NCI-H748 treated with DMSO at 0.1 percent for 48 hours (cell line): Measurements from ENCODE around the gene NATD1.

Source experiments
- DNase-seq: peaks from one replicate; lab custom pipeline; 2025; lab: John Stamatoyannopoulos, UW

NATD1 gene

DNA sequence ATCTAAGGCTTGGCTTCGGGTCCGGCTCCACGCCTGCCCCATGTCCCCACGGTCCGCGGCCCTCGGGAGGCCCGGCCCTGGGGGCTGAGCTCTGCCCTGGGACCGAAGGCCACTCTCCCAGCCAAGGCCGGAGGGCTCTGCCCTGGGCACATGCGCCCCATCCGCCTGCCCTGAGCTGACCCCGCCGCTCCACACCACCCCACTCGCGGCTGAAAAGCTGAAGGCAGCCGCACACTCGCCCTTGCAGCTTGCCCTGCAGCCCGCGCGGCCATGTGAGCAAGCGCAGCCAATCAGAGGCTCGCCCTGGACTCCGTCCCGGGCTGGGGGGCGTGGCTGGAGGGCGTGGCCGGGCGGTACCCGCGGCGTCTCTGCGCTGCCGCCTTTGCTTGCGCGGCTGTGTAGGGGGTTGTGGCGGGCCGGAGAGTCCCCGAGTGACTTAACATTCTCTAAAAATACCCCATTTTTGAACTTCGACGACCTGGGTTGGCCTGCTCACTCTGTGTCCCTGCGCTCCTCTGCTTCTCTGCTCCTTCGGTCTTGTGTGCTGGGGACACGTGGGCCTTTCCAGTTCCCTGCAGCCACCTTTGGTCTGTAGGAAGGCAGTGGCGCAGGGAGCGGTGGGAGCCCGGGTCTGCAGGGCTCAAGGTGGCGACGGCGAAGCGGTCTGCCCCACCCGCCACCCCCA, 22.5 kb upstream of the NATD1 start:
- peak; percentile 68 for DNase-seq

DNA sequence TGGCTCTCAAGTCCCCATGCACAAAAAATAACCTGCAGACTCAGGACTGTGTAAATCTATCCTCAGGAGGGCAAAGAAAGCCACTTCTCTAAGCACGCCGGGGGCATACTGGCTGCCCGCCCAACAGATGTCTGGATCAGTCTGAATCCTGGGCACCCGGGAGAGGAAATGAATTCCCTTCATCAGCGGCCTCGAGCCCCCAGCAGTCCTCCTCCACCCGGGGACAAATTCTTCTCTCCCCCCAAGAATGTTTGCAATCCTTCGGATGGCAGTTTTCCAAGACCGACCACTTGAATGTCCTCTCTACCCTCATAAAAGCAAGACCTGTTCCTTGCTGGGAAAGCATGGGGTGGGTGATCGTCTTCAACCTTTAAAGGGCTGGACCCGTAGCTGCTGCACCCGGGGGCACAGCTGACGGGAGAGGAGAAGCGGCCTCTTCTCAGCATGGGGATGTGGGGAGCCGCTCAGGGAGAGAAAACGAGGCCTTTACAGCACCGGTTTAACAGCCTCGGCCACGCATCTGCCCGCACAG, 21.9 kb upstream of the NATD1 start:
- no peak for DNase-seq

DNA sequence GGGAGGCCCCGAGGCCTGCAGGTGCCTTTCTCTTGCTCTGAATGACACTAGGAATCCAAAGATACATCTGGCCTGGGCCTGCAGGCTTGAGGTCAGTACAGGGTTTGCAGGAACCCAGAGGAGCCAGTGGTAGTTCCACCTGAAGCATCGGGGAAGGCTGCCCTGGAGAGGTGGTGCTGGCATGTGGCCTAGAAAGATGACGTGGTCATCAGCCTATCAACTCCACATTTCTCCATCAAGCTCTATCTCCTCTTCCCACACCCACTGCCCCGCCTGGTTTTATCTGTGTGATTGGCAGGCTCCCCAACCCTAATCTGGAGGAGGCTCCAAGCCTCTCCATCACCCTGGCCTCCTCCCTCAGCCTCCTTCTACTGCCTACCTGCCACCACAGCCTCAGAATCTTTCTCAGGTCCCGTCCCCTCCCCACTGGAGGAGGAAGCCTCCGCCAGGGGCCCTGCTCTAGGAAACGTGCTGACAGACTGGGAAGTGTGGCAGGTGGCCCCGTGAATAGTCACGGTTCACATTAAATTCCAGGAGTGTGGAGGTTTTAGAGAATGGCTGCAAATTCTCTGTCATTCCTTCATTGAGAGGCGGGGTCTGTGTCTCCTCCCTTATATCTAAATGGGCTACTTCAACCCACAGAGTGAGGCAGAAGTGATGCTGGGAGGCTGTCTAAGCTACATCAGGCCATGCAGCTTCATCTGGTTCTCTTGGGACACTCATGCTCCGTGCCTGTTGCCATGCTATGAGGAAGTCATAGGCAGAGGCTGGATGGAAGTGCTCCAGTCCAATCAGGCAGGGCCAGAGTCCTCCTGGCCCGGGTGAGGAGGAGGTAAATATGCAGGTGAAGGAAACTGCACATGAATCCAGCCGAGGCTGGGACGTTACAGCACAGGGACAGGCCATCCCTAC, 19.9 kb upstream of the NATD1 start:
- no peak for DNase-seq

DNA sequence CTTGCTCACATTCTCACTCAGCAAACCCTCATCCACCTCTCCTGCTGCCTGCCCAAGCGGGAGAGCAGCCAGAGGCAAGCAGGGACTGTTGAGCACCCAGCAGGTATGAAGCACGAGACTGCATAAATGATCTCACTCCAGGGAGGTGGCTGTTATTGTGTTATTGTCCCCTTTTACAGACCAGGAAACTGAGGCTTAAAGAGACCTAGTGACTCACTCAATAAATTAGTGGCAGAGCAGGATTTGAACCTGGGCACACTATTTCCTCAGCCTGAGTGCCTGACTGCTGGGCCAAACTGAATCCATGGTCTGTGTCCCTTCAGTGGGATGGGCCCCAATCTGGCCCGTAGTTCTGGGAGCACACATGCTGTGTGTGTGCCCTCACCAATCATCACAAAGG, 19.0 kb upstream of the NATD1 start:
- DNase-seq = no peak

DNA sequence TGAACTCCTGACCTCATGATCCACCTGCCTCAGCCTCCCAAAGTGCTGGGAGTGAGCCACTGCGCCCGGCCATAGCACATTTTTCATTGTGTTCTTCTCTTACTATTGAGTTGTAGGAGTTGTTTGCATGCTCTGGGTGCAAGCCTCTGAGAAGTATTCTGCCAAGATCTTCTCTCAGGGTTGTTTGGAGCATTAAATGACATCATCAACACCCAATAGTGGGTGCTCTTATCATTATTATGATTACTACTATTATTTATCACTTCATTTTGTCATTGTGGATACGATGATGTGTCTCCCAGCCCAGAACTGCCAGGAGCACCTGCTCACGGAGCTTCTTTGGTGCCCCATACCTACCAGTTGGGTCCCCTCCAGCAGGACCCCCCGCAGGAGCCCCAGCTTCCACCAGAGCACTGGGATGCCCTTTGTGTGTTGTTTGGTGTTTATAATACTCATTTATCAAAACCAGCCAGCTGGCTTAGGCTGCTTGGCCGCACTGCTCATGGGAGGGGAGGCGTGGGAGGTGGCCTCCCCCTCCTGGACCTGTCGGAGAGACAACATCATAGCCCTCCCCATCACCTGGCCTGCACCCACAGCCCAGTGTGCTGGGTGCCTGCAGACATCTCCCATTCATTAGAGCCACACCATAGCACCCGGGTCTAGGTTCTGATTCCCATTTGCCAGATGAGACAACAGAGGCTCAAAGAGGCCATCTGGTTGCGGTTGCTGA, 18.4 kb upstream of the NATD1 start:
- DNase-seq = no peak

DNA sequence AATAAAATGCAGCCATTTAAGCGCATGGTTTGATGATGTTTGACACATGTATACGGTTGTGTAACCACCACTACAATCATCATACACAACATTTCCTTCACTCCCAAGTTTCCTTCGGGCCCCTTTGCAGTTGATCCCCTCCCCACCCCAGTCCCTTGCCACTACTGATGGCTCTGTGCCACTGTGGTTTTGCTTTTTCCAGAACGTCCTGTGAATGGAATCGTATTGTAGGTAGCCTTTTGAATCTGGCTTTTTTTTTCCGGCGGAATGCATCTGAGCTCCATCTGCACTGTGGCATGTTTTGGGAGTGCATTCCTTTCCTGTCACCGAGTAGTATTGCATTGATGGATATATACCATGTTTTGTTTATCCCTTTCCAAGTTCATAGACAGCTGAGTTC, 16.2 kb upstream of the NATD1 start:
- DNase-seq = no peak

DNA sequence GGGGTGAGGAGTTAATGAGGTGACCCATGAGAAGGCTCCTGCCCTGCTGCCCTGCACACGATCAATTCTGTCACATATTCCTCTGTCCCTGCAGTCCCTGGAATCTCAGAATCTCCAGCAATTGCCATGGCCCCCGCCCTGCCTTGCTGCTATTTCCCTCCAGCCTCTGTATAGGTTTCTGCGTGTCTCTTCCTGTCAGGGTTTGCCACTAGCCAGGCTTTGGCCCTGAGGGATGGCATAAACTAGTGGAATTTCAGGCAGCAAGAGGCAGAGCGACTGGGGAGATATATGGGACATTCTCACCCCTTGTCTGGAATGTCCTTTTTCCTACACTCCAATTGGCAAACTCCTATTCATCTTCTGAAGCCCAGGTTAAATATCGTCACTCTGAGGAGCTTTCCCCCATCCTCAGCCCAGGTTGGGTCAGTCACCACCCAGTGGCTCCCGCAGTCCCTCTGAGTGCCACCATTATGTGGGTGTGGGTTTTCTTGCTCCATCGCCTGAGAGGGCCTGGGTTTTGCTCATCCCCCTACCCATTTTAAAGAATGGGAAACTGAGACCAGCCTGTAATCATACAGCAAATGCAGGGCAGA, 15.5 kb upstream of the NATD1 start:
- no peak for DNase-seq

DNA sequence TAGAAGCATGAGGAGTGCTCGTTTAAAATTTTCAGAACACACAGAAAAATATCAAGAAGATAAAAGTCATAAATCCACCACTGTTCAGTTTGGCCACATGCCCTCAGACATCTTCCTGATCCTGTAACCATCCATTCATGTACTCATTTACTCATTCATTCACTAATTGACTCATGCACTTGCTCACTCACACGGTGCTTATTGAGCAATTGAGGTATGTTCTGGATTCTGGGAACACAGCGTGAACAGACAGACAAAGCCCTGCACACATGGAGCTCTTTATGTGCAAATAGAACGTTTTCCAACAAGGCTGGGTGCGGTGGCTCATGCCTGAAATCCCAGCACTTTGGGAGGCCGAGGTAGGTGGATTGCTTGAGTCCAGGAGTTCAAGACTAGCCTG, 10.2 kb upstream of the NATD1 start:
- no peak for DNase-seq

DNA sequence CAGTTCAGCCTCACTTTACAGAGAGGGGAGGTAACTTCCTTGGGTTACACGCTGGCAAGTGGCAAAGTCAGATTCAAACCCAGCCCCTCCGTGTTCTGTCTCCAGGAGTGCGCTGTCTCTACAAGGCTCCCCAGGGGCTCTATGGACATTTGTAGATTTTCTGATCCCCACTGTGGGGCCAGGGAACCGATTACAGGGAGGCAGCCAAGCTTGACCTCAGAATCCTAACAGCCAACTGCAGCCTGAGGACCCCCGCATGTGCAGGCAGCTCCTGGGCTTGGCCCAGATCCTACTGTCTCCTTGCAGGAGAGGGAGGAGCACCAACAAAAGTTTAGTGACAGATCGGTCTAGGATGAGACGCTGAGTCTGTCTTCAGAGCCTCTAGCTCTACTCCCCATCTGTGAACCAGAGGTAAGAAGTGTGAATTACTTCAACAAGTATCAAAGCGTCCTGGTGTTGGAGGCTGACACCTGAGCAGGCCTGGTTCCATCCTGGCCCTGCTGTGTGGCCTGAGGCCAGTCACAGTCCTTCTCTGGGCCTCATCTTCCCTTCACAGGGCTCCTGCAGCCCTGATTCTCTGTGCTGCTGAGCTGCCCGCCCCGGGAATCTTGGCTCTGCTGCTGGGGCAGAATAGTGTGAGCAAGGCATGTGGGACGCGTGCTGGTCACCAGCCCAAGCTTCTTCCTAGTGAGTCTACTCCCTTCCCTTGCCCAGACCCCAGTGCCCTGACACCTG, 9.2 kb upstream of the NATD1 start:
- no peak for DNase-seq

DNA sequence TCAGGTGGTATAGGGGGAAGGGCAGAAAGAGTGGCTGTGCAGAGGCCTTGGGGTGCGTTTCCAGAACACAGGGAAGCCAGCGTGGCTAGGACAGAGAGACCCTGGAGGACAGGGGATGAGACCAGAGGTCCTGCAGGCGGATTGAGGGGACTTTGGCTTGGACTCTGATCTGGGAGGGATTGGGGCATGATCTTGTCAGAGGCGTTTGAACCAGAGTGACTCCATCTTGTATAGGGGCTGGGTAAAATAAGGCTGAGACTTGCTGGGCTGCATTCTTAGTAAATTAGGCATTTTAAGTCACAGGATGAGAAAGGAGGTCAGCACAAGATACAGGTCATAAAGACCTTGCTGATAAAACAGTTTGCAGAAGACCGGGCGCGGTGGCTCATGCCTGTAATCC, 5.4 kb upstream of the NATD1 start:
- DNase-seq = no peak

DNA sequence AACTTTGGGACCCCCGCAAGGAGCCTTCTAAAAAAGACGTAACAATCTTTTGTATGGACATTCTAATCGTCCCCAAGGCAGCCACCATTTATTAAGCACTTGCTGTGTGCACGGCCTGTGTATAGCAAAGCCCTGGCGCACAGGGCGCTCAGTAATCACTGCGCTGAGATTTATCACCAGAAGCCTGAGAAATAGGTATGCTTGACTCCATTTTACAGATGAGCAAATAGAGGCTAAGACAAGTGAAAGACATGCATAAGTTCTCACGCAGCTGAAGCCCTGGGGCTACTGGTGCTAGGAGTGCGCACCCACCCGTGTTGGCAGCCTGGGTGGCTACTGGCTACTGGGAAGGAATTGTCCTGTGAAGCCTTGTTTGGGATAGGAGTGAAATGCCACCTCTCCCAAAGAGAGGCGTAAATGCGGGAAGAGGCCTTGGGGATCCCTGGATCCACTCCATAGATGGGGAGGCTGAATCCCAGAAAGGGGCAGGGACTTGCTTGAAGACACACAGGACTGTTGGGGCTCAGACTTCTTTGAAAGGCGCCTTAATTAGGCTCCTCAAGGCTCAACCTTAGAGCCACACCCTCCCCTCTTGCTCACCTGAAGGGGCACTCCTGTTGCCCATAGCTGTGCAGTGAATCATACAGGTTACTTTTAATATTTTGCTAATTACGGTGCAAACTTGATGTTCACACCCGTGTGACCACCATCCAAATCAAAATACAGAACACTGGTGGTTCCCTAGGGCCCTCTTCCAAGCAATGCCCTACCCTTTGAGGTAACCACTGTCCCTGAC, 634 bp upstream of the NATD1 start:
- DNase-seq = no peak

DNA sequence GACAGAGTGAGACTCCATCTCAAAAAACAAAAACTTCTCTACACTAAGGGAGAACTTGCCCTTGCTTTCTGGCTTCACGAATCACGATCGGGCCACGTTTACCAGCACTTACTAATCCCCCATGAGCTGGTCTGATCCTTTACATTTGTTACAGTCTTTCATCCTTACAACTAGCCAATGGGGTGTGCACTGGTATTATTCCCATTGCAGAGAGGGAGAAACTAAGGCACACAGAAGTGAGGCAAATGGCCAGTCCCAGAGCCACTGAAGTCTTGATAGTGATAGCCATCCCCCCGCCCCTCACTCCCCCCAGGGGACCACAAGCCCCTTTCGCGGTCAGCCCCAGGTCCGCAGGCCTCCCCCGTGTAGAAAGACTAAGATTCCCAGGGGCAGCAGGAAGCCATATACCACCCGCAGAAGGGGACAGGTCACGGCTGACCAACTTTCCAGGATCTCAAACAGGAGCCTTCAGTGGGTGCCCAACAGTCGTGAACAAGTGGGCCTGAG, 868 bp downstream of the NATD1 start:
- no peak for DNase-seq

DNA sequence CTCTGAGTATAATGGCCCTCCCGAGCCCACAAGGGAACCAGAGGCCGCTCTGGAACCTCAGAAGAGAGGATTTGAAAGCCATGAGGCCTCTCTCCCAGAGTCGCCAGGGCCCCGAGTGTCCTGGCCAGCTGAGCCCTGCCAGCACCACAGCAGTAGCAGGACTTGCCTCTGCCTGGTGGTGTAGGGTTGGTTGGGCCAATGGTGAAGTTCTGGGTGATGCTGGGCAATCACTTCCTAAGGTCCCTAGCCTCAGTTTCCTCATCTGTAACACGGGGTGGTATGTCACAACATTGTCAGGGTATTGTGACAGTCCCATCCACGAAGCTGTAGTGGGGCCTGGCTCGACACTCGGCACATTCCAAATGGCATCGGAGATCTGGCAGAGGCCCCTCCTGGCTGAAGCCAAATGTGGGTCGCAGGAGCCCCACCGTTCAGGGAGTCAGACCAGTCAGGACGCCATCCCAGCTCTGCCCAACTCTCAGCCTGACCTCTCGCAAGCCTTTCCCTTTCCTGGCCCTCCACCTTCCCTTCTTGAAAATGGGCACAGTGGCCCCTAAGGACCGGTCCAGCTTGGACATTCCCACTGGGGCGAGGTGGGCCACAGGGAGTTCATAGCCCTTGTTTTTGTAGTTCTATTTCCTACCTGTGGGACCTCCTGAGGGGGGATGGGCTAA, 1.7 kb downstream of the NATD1 start:
- no peak for DNase-seq

DNA sequence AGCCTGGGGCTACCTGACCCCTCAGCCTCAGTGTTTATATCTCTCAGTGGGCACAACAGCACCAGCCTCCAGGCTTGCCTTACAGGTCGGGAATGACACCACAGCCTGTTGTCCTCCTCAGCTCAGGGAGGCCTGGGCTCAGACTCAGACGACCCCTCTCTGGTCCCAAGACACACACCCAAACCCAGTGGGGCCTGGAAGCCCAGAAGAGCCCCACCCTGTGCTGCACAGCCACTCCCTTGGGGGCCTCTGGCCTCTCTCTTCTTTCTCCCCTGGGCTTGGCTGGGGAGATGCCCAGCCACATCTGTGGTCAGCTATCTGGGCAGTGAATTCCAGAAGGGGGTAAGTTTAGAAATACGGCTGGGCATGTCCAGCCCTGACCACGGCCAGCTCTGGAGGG, 2.4 kb downstream of the NATD1 start:
- DNase-seq = no peak

DNA sequence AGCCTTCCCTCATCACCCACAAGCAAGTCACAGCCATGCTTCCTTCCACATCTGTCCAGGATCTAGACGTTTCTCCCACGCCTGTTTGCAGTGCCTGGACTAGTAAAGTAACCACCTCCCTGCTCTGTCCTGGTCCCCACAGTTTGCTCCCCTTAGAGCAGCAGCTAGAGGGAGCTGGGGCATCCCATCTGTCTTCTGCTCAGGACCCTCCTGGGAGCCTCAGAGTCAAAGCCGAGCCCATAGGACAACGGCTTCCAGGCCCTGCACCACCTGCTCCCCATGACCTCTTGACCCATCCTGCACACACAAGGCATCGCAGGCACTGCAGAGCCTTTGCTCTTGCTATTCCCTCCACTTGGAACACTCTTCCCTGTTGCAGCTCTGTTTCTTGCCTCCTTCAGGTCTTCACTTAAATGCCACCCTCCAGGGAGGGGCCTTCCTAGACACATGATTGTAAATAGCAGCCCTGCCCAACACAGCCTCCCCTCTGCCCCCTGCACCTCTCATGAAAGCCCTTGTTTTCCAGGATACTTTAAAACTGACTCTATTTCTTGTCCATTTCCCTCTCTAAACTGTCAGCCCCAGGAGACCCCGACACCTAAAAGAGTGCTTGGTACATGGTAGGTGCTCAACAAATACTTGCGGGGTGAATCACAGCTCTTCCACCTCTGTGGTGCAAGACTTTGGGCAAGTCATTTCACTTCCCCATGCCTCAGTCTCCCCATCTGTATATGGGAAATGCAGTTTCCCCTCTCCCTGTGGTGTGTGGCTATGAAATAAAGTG, 3.1 kb downstream of the NATD1 start:
- DNase-seq = no peak

DNA sequence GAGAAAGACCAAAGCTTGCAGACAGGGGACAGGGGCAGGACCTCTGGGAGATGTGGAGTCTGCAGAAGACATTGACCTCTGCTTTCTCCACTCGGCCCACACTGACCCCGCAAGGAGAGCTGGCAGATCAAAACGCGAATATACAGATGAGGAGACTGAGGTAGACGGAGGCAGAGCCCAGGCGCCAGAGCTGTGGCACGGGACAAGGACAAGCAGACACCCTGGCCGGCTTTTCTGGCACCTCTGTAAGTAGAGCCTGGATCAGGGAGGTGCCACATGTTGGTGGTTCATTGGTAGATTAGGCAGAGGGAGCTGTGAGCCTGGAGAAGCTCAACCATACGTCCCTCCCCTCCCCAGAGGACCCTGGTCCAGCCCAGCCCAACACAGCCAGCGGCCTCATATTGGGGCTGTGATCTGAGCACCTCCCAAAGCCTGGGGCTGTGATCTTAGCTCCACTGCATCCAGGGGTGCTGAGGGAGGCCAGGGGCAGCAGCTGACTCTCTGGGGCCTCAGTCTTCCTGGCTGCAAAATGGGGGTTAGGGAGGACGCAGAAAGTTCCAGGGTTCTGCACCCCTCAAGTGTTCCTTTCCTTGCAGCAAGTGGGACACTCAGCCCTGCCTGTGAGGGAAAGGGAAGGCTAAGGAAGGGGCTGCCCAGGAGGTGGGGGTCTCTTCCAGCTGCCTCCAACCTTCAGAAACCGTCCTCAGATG, 4.0 kb downstream of the NATD1 start:
- no peak for DNase-seq

DNA sequence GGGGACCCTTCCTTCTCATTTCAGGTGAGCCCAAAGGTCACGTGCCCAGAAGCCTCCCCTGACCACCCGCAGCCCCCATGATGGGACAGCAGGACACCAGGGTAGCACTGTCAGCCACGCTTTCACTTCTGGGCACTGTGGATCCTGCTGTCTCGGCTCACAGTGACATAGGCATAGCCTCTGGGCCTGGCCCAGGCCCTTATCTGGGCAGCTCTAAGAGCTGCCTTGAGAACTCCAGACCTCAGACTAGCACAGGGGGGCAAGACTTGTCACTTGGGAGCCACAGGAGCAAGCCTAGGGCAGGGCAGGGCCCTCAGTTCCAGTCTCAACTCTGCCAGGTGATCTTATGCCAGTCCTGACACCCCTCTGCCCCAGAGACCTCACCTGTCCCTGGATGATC, 4.7 kb downstream of the NATD1 start:
- no peak for DNase-seq

DNA sequence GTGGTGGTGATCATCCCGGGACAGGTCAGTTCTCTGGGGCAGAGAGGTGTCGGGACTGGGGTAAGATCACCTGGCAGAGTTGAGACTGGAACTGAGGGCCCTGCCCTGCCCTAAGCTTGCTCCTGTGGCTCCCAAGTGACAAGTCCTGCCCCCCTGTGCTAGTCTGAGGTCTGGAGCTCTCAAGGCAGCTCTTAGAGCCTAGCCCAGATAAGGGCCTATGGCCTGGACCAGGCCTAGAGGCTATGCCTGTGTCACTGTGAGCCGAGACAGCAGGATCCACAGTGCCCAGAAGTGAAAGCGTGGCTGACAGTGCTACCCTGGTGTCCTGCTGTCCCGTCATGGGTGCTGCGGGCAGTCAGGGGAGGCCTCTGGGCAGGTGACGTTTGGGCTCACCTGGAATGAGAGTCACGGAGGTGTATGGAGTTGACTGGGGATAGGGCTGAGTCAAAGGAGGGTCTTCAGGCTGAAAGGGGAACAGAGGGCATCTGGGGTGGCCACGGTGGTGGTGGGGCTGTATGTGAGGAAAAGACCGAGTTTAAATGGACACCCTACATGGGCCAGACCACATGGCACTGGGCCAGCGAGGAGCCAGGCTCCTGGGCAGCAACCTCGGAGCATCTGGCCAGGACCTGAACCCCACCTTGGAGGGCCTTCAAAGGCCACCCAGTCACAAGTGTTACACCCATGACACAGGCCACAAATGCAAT, 5.5 kb downstream of the NATD1 start:
- no peak for DNase-seq
